Muscle layer of duodenum (tissue), 2 donors: Measurements from ENCODE around the gene KCNJ5.
A peak's percentile ranks its signal among the peaks of the same experiment; 100 is the strongest.

Experiments
- H3K27ac ChIP-seq: one replicate; pipeline ENCODE4 v1.7.0; 2013; ENCODE audit warnings: mild to moderate bottlenecking, low read length
- H3K27me3 ChIP-seq: one replicate; pipeline ENCODE4 v1.7.0; 2013; ENCODE audit warnings: low read depth, mild to moderate bottlenecking, control low read depth, low read length
- H3K36me3 ChIP-seq, 2 donors: one replicate each; pipeline ENCODE4 v1.7.0; 2013; ENCODE audit warnings: low read length in 2 of 2, control low read depth in 1 of 2, mild to moderate bottlenecking in 1 of 2; ENCODE audit not compliant: insufficient read depth in 2 of 2, control insufficient read depth in 1 of 2
- H3K4me1 ChIP-seq, 2 donors: one replicate each; pipeline ENCODE4 v1.7.0; 2013; ENCODE audit warnings: low read length in 2 of 2, mild to moderate bottlenecking in 2 of 2, control low read depth in 1 of 2, moderate library complexity in 1 of 2; ENCODE audit not compliant: insufficient read depth in 2 of 2, control insufficient read depth in 1 of 2
- H3K4me3 ChIP-seq, 2 donors: one replicate each; pipeline ENCODE4 v1.7.0; 2013; ENCODE audit warnings: low read length in 2 of 2, low read depth in 1 of 2, mild to moderate bottlenecking in 1 of 2
- H3K9me3 ChIP-seq, 2 donors: one replicate each; pipeline ENCODE4 v1.7.0; 2013; ENCODE audit warnings: low read length in 2 of 2, control low read depth in 1 of 2, mild to moderate bottlenecking in 1 of 2; ENCODE audit not compliant: control insufficient read depth in 1 of 2
- donor health status: healthy.

KCNJ5 gene

DNA sequence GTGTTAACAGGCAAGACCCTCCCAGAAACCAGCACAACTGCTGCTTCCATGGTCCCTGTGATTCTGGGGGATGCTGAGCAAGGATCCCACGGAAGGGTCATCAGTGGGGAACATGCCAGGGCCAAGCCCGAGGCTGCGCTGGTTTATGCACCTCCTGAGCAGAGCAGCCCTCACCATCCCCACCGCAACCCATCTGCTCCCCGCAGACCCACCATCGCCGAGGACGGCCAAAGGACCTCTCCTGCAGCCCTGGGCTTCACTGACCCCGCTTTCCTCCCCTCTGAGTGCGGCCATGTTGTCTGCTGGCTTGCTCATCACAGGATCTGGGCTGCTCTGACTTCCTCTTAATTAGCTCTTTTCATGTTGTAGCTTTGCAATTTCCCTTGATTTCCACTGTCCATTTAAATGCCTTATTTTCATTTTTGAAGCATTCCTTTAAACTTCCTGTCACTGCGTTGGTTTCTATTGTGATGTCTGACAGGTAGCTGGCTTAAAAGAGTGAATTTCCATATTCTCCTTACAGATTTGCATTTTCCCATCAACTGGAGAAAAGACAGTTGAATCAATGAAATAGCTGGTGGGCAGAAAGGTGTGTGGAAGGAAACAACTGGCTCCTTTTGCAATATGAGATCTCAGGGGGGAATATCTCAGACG, 36.7 kb downstream of the KCNJ5 start:
- Histone ChIP-seq H3K27me3 (no peaks in the 10 kb centered on the region), H3K4me3 (peak overlapping the region in 1 of 2 donors; percentile 17), H3K9me3 (no peaks in the 10 kb centered on the region), H3K36me3 (no peaks in the 10 kb centered on the region), H3K4me1 (no peaks in the 10 kb centered on the region), H3K27ac (no peak overlapping the region)

DNA sequence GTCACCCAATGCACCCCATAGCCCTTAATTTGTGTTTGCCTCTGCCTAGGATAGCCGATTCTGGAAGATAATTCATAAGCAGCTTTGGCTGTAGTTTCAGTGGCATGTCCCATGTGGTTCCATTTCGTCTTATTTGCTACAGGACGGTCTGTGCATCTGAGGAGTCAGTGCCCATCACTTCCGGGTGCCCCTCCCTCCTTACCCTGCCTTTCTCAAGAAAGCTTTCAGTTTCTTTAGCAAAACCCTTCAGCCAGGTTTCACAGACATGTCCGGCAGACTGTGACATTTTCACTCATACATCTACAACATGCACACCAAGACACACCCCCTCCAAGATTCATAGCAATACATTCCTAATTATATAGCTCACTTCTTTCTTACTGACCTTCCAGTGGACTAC, 37.2 kb downstream of the KCNJ5 start:
- Histone ChIP-seq H3K27ac (no peak overlapping the region), H3K36me3 (no peaks in the 10 kb centered on the region), H3K4me1 (no peaks in the 10 kb centered on the region), H3K27me3 (no peaks in the 10 kb centered on the region), H3K9me3 (no peaks in the 10 kb centered on the region), H3K4me3 (peak overlapping the region in 1 of 2 donors; percentile 17)

DNA sequence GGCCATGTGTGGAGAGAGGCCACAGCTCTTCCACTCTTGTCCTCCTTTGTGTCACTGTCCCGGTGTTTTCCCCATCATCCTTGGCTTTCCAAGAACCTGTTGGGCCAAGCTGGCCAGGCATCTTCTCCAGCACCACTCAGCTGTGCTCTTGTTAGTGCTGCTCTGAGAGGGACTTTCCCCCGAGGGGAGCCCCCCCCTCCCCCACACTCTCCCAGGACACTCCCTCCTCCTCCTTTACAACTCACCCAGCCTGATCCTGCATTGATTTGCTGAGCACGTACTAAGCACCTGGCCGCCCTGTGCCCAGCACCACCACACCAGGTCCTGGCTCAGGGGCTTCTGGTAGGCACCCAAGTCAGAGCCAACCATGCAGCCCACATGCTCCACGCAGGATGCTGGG, 38.3 kb downstream of the KCNJ5 start:
- Histone ChIP-seq H3K27ac (no peak overlapping the region), H3K4me1 (no peaks in the 10 kb centered on the region), H3K4me3 (no peak overlapping the region), H3K36me3 (no peaks in the 10 kb centered on the region), H3K27me3 (no peaks in the 10 kb centered on the region), H3K9me3 (no peaks in the 10 kb centered on the region)

DNA sequence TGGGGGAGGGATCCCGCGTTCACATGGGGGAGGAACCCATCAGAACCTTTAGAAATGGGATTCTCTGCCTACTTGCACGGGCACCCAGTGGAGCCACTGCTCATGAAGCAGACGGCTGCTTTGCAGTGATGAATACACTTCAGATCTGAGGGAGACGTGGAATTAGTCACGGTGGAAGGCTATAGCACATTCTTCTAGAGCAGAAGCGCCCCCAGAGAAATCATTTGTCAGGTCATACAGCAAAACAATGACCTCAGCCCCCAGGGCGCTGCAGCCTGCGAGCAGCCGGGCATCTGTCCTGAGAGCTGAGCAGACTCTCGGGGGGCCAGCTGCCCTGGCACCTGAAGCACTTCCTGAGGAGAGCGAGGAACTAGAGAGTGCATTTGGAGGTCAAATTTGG, 38.8 kb downstream of the KCNJ5 start:
- H3K36me3 ChIP-seq: no peaks in the 10 kb centered on the region
- H3K4me1 ChIP-seq: no peaks in the 10 kb centered on the region
- H3K27me3 ChIP-seq: no peaks in the 10 kb centered on the region
- H3K9me3 ChIP-seq: no peaks in the 10 kb centered on the region
- H3K4me3 ChIP-seq: no peak overlapping the region
- H3K27ac ChIP-seq: no peak overlapping the region

DNA sequence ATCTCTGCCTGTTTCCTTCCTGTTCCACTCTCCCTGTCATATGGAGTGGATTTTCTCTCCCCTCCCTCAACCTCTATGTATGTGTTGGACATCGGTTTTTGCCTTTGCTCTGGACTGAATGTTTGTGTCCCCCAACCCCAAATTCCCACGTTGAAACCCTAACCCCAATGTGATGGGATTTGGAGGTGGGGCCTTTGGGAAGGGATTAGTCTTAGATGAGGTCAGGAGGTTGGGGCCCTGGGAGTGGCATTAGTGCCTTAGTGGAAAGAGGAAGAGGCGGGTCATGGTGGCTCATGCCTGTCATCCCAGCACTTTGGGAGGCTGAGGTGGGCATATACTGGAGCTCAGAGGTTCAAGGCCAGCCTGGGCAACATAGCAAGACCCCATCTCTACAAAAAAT, 39.9 kb downstream of the KCNJ5 start:
- Histone ChIP-seq H3K27me3 (no peaks in the 10 kb centered on the region), H3K36me3 (no peaks in the 10 kb centered on the region), H3K9me3 (no peaks in the 10 kb centered on the region), H3K27ac (no peak overlapping the region), H3K4me1 (no peaks in the 10 kb centered on the region), H3K4me3 (no peak overlapping the region)

DNA sequence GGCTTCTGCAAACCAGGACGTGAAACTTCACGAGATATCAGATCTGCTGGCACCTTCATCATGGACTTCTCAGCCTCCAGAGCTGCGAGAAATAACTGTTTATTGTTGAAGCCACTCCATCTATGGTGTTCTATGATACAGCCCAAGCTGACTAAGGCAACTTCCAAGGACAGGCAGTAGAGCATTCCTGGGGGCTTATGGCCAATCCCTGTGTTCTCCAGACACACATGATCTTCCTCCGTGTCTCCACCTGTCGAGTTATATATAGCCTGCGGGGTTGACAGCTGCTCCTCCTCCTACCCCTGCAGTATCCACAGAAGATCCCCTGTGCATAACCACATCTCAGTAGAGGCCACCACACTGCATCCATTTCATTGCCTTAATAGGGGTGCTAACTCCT, 40.5 kb downstream of the KCNJ5 start:
- Histone ChIP-seq H3K36me3 (no peaks in the 10 kb centered on the region), H3K9me3 (no peaks in the 10 kb centered on the region)

DNA sequence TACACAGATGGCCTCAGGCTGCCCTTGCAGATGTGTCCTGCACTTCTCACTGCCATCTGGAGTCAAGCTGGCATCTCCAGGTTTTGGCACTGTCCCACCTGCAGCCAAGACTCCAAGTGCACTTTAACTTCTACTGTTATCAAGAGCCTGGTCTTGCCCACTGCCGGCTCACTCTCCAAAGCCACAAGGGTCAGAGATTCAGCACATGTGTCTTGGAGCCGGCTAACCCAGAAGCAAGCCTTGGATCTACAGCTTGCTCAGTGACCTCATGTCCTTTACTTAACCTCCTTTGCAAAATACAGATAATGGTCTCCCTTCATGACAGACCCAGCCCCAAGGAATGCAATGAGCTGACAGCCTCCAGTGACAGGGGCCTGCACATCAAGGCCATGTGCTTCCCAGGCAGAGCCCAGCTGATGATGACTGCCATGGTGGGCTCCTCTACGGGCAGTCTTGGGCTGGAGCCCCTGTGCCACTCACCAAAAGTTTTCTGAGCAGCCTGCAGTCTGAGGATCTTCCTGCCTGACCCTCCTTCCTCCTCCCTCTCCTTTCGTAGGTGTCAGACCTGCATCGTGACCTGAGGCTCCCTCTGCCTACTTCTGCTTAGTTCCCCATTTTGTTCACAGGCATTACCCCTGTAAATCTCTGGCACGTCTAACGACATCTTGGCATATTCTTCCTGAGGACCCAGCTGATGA, 42.5 kb downstream of the KCNJ5 start:
- no peaks in the 10 kb centered on the region for H3K36me3 ChIP-seq
- no peaks in the 10 kb centered on the region for H3K9me3 ChIP-seq
- no peaks in the 10 kb centered on the region for H3K4me1 ChIP-seq

More for the DNA sequence above, 40.5 kb downstream of the KCNJ5 start:
- no peaks in the 10 kb centered on the region for H3K4me1 ChIP-seq
- no peak overlapping the region for H3K27ac ChIP-seq
- no peak overlapping the region for H3K4me3 ChIP-seq
- H3K27me3 ChIP-seq: no peaks in the 10 kb centered on the region

DNA sequence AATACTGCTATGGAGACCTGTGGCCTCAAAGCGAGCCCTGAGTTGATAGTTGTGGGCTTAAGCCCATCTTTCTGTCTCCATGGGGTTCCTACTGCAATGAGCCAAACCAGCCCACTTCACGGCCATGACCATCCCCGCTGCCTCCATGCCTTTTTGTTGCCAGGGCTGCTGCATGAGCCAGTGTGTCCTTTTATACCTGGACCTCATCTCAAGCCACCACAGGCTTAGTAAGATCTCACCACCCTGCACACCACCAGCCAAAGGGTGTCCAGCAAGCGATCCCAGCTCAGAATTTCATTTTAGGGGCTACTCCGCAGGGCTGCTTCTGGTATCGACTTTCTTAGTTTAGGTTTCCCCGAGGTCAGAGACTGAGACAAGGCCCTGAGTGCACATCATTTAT, 43.2 kb downstream of the KCNJ5 start:
- Histone ChIP-seq H3K27me3 (no peaks in the 10 kb centered on the region), H3K4me1 (no peaks in the 10 kb centered on the region), H3K27ac (no peak overlapping the region), H3K9me3 (no peaks in the 10 kb centered on the region), H3K36me3 (no peaks in the 10 kb centered on the region), H3K4me3 (no peak overlapping the region)

More for the DNA sequence above, 42.5 kb downstream of the KCNJ5 start:
- Histone ChIP-seq H3K4me3 (no peak overlapping the region), H3K27me3 (no peaks in the 10 kb centered on the region), H3K27ac (no peak overlapping the region)

DNA sequence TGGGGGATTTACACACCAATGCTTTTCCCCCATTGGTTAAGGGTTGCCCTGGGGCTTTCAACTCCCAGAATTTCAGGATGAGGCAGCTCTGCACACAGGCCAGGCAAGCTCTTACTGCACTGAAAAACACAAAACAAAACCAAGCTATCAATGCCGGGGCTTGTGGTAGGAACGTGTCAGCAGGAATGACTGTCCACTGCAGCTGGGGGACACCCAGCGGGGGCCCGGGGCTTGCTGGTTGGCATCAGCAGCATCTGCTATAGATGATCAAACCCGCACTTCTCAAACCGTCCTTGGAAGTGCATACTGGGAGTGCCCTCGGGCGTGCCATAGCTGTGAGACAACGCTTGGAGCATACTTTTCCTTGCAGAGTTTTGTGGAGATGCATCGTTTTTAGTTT, 43.8 kb downstream of the KCNJ5 start:
- H3K27ac ChIP-seq: no peak overlapping the region
- H3K27me3 ChIP-seq: no peaks in the 10 kb centered on the region
- H3K9me3 ChIP-seq: no peaks in the 10 kb centered on the region
- H3K4me1 ChIP-seq: no peaks in the 10 kb centered on the region
- no peak overlapping the region for H3K4me3 ChIP-seq
- no peaks in the 10 kb centered on the region for H3K36me3 ChIP-seq

DNA sequence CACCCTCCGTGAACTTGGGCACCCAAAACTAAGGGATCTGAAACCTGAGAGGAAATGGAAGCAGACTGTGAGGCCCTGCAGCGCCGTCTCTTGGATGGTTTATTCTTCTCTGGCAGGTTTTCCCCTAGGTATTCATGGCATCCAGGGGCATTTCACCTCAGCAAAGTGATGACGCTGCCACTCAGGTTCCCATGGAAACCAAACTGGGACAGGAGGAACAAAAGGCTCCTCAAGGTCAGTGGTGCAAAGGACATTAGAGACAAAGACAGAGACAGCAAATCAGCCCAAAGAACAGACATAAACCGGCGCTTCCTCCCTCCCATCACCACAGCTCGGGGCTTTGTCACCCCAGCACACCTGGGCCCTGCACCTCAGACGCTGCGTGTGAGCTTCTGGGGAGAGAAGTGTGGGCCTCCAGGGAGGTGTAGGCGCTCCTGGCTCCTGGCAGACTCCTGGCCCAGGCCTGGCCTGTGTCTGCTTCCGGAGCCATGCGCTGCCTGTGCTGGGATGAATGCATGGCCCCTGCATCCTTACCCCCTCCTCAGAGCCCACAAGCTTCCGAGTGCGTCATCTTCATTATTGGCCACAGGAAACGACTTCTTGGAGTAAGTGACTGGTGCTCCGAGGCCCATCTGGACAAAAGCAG, 45.6 kb downstream of the KCNJ5 start:
- no peak overlapping the region for H3K27ac ChIP-seq
- no peaks in the 10 kb centered on the region for H3K4me1 ChIP-seq
- H3K4me3 ChIP-seq: no peak overlapping the region
- no peaks in the 10 kb centered on the region for H3K9me3 ChIP-seq
- no peaks in the 10 kb centered on the region for H3K36me3 ChIP-seq
- H3K27me3 ChIP-seq: no peaks in the 10 kb centered on the region

DNA sequence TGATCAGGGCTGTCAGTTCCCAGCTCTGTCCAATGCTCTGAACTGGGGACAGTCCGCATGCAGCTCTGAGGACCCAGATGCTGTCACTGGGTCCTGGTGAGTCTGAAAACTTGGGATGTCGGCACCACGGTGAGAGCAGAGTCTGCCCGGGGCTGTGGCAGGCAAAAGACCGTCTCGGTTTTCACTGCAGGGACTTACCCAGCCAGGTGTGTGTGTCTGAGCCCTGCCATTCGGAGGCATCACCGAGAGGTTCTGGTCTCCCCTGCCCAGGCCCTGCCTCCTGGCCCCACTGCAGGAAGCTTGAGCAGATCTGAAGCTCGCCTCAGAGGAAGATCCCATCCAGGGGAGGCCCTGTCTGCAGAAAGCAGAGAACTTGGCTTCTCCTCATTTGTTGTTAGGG, 46.3 kb downstream of the KCNJ5 start:
- Histone ChIP-seq H3K4me3 (no peak overlapping the region), H3K9me3 (no peaks in the 10 kb centered on the region), H3K27me3 (no peaks in the 10 kb centered on the region), H3K36me3 (no peaks in the 10 kb centered on the region), H3K4me1 (no peaks in the 10 kb centered on the region), H3K27ac (no peak overlapping the region)
